GM19328 (cell line): Measurements from ENCODE around the gene CASP8AP2.
A peak's percentile ranks its signal among the peaks of the same experiment; 100 is the strongest.
"Not testable (repeated sequence)": the region's sequence is repeated elsewhere in the genome, so short reads cannot be mapped to it uniquely, and the experiment has no call there.

ENCODE experiments used
- ATAC-seq: cut with Tn5 transposase; IDR thresholded peaks from one replicate; pipeline ENCODE4 v1.9.1; 2021; ENCODE audit warnings: mild to moderate bottlenecking, moderate library complexity; ENCODE audit not compliant: unreplicated experiment

CASP8AP2 gene

GRCh38 chr6:89819336-89820130 is 10.1 kb upstream of the CASP8AP2 start, which contains the start of gene MDN1:
Gene MDN1, minus strand, starts transcription at chr6:89819794. Its CDS starts 187 bp downstream, at chr6:89819607.
- peak; percentile 90 for ATAC-seq

- no peak for ATAC-seq
Measured at GRCh38 chr6:89826029-89826528, 3.6 kb upstream of the CASP8AP2 start.

GRCh38 chr6:89828475-89828987 is 1.1 kb upstream of the CASP8AP2 start:
- ATAC-seq: peak; percentile 2

- ATAC-seq: peak; percentile 29
Measured at GRCh38 chr6:89828988-89829471, 650 bp upstream of the CASP8AP2 start.

GRCh38 chr6:89830170-89830809 is 610 bp downstream of the CASP8AP2 start:
- no peak for ATAC-seq

- ATAC-seq: peak; percentile 96
Measured at GRCh38 chr6:89834884-89835792, 5.5 kb downstream of the CASP8AP2 start.

- no peak for ATAC-seq
Measured at GRCh38 chr6:89836639-89837222, 7.1 kb downstream of the CASP8AP2 start.

GRCh38 chr6:89840538-89840937 is 10.9 kb downstream of the CASP8AP2 start:
- ATAC-seq: no peak

GRCh38 chr6:89842228-89842627 is 12.5 kb downstream of the CASP8AP2 start:
- ATAC-seq: no peak

GRCh38 chr6:89843070-89843469 is 13.4 kb downstream of the CASP8AP2 start:
- ATAC-seq: no peak

GRCh38 chr6:89847513-89847912 is 17.8 kb downstream of the CASP8AP2 start:
- ATAC-seq: not testable (repeated sequence)

- no peak for ATAC-seq
Measured at GRCh38 chr6:89853068-89853467, 23.4 kb downstream of the CASP8AP2 start.

- no peak for ATAC-seq
Measured at GRCh38 chr6:89858041-89858440, 28.4 kb downstream of the CASP8AP2 start.

GRCh38 chr6:89859744-89860143 is 30.1 kb downstream of the CASP8AP2 start:
- peak; percentile 46 for ATAC-seq

- ATAC-seq: no peak
Measured at GRCh38 chr6:89862273-89862672, 32.6 kb downstream of the CASP8AP2 start.

- no peak for ATAC-seq
Measured at GRCh38 chr6:89862698-89863097, 33.0 kb downstream of the CASP8AP2 start.

- no peak for ATAC-seq
Measured at GRCh38 chr6:89866024-89866678, 36.5 kb downstream of the CASP8AP2 start.

GRCh38 chr6:89873721-89874120 is 44.0 kb downstream of the CASP8AP2 start:
- no peak for ATAC-seq

GRCh38 chr6:89874438-89874837 is 44.8 kb downstream of the CASP8AP2 start:
- no peak for ATAC-seq
